ENCODE results near the gene LRMDA. TPM values are rescaled to one million over a fixed set of nuclear protein-coding genes. Genes with fewer than 3 reads are reported as not detected.

Gene LRMDA
- total and polyA plus RNA-seq, 2 of the 13 experiments (the other 11 are each of a cell fraction or from before 2014, with no cell fraction given): 13.4 to 22.0 TPM

GRCh38 chr10:75987616-75988015, 556.2 kb downstream of the LRMDA start (continued):
- TF ChIP-seq ARID5B (CRISPR knock-in tag; IDR thresholded peaks at IDR 0.05) (0 out of 2 replicates have a peak, but pooled peaks have one; percentile 28), RAD51 (IDR thresholded peaks at IDR 0.05; ENCODE audit: borderline replicate concordance) (no peak), ZMYM3 (CRISPR knock-in tag; IDR thresholded peaks at IDR 0.05) (0 out of 2 replicates have a peak, but pooled peaks have one; percentile 27), AKAP8 (CRISPR knock-in tag; IDR thresholded peaks at IDR 0.05) (no peak), ZNF644 (CRISPR knock-in tag; IDR thresholded peaks at IDR 0.05; ENCODE audit: low read depth) (peak; percentile 82), MAFK (conservative IDR thresholded peaks at IDR 0.05 in 1 of 2, IDR thresholded peaks at IDR 0.05 in 1 of 2; ENCODE audit: low read length in 2 of 2) (peak; percentile 94 to 96), NFE2L2 (IDR thresholded peaks at IDR 0.05; ENCODE audit: low read length) (peak; percentile 95), HNF4A (CRISPR knock-in tag; IDR thresholded peaks at IDR 0.05) (peak; percentile 75), BCLAF1 (IDR thresholded peaks at IDR 0.05) (no peak), SALL1 (CRISPR knock-in tag; IDR thresholded peaks at IDR 0.05) (0 out of 2 replicates have a peak, but pooled peaks have one; percentile 11), ARNTL (CRISPR knock-in tag; IDR thresholded peaks at IDR 0.05) (no peak)

Data from HepG2 (cell line).